Suppressor macrophage treated with lipopolysaccharide for 1 hour (primary cell): ENCODE measurements around the gene RAD51AP2.
"Not testable (repeated sequence)": the region's sequence is repeated elsewhere in the genome, so short reads cannot be mapped to it uniquely, and the experiment has no call there.

ENCODE experiments used
- DNase-seq, 3 donors: peaks; one replicate each; pipeline ENCODE4 v3.0.0-alpha.2; 2020 to 2022

The RAD51AP2 gene

DNA sequence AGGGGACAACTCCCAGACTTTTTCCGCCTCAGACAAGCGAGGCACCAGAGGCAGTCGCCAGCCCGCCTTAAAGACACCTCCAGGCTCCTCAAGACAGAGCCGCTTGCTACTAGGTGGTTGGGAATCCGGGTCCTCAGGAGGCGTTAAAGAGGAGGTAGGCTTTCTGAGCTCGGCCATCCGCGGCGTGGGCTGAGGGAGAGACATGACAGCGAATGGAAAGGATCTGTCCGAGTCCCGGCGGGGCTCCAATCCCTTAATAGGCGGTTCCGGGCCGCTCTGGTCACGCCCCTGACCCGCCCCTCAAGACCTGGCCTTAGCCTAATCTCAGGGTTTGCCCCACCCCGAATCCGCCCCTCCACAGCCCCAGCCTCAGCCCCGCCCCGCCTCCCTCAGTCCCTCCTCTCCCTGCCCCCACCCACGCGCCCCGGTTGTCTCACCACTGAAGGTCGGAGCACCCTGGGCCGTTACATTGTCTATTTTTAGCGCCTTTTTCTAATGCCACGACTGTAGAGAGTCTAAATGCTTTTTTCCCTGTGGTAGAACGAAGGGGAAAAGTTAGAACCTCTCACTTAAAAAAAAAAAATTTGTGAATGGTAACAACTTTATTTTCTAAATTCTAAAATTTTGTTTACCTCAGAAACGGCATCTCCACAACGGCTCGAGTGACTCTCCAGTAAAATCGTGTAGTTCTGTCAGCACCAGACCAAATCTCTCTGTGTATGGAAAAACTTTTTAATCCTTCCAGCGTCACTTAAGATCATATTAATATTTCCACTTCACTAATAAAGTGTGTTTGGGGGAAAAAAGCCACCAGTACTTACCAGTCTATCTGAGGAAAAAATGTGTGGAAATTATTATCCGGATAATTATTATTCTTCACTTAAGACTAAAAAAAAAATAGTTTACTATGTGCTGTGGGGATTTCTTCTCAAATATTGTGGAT, at the start of gene RAD51AP2:
RAD51AP2 (minus strand) TSS at position 229 of the 943 bp plus-strand sequence; CDS start at position 204, 25 bp downstream.
- peak; percentile 63 to 91 (median 73) for DNase-seq

DNA sequence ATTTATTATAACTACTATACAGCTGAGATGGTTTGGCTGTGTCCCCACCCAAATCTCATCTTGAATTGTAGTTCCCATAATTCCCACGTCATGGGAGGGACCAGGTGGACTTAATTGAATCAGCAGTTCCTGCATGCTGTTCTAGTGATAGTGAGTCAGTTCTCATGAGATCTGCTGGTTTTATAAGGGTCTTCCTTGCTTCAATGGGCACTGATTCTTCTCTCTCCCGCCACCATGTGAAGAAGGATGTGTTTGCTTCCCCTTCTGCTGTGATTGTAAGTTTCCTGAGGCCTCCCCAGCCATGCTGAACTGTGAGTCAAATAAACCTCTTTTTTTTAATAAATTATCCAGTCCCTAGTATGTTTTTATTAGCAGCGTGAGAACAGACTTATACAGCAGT, 47.5 kb upstream of the RAD51AP2 start:
- not testable (repeated sequence) for DNase-seq

GRCh38 chr2:17558878-17559277, 40.6 kb upstream of the RAD51AP2 start:
- no peak for DNase-seq

GRCh38 chr2:17558053-17558452, 39.8 kb upstream of the RAD51AP2 start:
- DNase-seq: no peak

DNA sequence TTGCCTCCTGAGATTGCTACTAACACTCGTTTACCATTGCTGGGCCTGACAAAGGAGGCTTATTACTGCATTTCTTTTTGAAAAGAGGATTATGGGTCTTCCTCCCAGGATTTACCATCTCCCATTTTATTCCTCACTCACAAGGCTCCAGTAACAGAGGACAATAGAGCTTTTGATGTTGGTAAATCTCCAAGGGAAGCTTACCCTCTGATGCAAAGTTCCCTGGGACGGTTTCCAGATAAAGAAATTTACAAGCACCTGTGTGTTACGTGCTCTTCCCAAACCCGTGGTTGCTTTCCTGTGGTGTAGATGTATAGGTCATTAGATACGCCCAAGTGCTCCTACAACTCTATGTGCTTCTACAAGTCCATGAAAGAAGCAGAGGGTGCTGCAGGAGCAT, 39.4 kb upstream of the RAD51AP2 start:
- DNase-seq: no peak

GRCh38 chr2:17555150-17555549, 36.9 kb upstream of the RAD51AP2 start:
- DNase-seq: no peak

GRCh38 chr2:17550907-17551306, 32.7 kb upstream of the RAD51AP2 start:
- DNase-seq: no peak

DNA sequence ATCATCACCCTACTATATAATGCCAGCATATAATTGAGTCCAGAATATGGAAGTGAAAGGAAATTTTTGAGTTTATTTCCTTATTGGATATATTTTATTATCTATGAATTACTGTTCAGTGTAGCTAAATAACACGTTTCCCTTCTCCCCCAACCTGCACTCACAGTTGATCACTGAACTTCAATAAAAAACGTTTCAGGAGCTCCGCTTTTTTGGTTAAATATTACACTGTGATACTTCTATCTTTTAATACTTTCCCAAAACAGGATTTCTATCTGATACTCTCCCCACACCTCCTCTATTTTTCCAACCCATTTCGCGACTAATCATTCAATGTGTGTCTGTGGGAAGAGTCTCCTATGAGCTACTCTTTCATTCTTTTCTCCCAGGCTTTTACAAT, 29.5 kb upstream of the RAD51AP2 start:
- no peak for DNase-seq

GRCh38 chr2:17547237-17547636, 29.0 kb upstream of the RAD51AP2 start:
- no peak for DNase-seq

DNA sequence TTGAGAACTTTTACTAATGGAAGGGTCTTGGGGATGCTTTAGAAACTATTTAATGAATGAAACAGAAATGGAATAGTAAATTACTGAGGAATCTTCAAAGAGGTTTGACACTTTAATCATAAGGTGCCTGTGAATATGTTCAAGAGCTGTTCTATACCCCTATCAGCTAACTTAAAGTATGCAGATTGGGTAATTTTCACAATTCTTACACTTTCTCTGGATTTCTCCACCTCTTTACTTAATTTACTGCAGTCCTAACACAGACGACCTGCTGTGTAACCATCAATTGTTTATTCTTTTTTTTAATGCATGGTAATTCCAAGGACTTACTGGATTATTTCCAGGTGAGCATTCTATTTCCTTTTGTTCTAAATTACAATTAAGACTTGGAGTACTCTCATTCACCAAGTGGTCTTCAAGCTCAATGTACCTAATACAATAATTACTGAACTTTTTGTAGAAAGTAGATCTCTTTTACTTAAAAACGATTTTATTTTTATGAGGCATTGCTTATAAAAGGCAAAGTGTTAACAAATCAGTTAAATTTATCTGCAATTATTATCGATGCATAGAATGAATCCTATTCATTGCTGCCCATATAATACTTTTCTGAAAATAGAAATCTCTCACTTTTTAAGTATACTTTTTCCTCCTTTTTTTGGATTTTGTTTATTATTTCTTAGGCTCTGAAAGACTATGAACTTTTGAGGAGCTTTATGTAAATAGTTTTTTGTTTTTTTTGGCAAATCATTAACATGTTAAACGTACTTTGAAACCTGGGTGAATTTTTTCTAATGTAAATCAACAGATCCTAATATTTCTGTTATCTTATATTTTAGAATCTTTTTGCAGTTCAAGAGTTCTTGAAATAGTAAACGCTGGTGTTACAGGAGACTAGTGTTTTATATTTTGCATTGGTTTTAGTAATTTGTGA, 27.7 kb upstream of the RAD51AP2 start:
- DNase-seq: no peak

- DNase-seq: no peak
Observed at GRCh38 chr2:17544256-17544655, 26.0 kb upstream of the RAD51AP2 start.

GRCh38 chr2:17543848-17544247, 25.6 kb upstream of the RAD51AP2 start:
- no peak for DNase-seq

DNA sequence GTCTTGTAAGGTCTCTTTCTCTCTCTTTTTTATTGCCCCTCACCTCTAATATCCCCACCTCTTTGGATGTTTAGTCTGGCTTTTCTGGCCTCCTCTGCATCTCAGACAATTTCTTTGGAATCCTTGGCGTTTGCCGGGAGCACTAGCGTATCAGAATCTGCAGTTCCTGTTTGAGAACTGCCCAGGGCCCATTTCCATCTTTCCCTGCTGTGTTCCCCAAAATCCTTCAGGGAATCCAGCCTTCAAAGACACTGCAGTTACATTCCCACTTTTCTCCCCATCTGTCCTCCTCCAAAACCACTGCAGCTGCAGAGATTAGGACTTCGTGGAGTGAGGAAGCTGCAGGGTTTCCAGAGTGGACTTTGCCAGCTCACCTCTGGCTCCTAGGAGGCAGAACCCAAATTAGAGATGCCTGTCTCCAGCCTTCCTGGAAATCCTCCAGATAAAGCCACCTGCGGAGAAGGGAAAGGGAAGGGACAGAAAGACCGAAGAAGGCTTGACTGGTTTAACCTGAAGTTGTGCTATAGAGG, 25.0 kb upstream of the RAD51AP2 start:
- no peak for DNase-seq

DNA sequence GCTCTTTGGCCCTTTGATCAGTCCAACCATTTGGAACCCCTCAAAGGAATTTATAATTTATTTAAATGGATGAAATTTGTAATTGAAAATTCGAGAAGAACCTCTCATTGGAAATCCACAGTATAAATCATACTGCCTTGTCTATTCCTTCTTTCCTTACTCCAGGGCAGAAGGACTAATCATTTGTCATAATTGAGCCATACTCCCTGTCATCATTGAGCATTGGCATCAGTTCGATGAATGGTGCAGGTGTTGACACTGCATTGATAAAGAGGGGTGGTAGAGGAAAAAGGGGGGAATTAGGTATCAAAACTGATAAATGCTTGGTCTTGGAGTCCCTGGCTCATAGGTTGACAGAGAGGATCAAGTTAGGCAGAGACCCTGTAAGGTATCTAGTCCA, 24.2 kb upstream of the RAD51AP2 start:
- no peak for DNase-seq

DNA sequence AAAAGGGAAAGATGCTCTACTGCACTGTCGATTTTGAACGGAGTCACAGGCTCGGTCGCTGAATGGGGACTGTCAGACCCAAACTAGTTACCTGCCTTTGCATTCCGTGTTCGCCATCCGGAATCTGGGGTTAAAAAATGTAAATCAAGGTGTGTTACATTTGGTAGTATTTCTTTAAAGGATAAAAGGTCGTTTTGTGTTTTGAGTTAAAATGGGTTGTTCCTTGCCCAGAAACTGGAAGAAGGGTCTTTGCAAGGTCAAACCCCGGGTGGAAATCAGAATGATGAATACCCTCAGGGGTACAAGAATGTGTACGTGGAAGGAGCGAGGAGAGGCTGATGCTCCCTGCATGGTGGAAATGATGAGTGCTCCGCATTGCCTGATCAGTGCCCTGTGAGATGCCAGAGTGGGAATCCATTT, 23.3 kb upstream of the RAD51AP2 start:
- DNase-seq: no peak

DNA sequence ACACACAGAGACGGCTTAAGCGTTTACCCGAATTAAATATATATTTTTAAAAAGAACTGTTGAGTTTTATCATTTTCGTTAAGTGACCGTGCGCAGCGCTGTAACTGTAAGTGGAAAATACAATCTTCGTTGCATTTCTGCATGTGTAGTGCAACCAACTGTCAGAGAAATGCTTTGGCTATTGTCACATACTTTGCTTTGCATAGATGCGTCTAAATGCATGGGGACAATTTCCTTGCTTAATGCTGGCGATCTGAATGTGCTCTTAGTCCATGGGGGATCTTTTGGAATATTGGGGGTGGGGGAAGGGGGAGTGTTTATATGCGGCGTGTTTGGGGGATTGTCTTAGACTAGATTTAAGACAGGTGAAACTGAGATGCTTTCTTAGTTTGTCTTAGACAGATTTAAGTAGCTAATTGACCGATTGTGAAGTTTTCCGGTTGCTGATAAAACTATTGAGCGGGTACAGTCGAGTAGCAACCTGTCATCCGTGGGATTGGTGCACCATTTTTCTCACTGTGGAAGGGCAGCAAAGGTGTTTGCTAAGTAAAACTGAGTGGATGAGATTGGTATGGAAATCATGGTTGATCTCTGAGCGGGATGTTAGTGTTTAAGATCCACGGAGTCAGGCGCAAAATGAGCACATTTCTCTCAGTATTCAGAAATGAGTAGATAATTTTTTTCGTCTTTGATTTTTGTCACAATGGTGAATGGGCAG, 22.7 kb upstream of the RAD51AP2 start:
- DNase-seq: no peak

DNA sequence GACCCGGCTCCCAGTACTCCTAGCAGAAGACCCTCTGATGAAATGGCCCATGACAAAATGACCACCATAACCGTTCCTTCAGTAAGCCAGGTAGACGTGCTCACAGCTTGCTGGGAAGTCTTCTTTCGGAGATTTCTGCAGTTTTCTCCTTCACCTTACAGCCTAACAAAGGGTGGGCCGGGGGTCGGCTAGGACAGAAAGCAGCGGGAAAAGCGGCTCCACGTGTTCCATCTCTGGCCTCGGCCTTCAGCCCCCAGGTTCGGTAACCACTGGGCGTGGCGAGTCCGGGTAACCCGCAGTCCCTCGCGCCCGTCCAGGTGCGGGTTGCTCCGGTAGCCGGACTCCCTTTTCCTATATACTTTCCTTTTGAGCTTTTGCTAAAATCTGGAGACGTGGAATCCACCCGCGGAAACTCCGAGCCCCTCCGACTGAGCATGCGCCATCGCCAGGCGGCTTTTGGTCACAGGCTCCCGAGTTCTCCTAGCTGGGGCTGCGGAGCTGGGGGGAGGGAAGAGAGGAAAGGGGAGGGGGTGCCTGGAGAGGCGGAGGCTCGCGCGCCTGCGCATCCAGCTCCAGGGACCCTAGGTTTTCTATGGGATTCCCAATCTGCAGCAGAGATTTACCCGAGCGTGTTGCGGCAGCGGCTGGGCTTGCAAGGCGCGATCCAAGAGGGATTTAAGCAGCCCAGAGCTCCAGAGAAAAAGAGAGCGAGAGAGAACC, 22.0 kb upstream of the RAD51AP2 start, which contains the start of gene VSNL1:
VSNL1 (plus strand) TSS at position 604 of the 720 bp plus-strand sequence. CDS start 51,379 bp downstream, outside the sequence.
- peak in 2 of 3 donors; percentile 8 to 19 for DNase-seq

DNA sequence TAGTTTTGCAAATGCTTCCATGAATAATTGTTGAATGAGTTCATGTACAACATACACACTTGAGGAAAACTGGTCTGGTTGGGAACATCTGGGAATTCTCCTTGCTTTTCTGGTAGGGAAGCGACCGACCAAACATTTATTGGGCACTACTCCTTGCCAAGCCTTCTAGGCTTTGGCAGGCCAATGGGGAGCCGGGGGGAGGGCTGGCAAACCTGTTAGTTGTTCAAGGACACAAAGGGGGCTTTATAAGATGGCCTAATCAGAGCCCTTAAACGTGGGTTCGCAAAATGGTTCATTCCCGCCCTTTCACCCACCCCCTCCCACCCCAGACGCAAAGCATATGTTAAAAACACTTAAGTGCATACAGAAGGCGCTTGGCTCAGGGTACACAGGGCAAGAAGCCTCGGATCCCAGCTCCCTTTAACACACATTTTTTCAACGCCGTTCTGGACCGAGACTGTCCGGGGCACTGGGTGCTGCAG, 21.4 kb upstream of the RAD51AP2 start:
- no peak for DNase-seq

- DNase-seq: peak; percentile 11 to 41 (median 24)
Observed at GRCh38 chr2:17538844-17539554, 20.8 kb upstream of the RAD51AP2 start.

- DNase-seq: no peak
Observed at GRCh38 chr2:17538022-17538843, 20.0 kb upstream of the RAD51AP2 start.
